GM12878 (cell line): ENCODE data around the gene SERTM2.

Source experiments
- RFX5 ChIP-seq: IDR thresholded peaks from 2 replicates; pipeline ENCODE4 v1.6.1; 2011; ENCODE audit warnings: low read depth, low read length, improper control_type of control experiment
- SP1 ChIP-seq: IDR thresholded peaks from one replicate; pipeline ENCODE4 v1.6.1; 2011; ENCODE audit warnings: low read depth, low read length
- ZNF274 ChIP-seq: IDR thresholded peaks from one replicate; pipeline ENCODE4 v1.8.0; 2011; ENCODE audit not compliant: insufficient read length, insufficient read depth

GRCh38 chrX:111568354-111568753, 56.9 kb downstream of the SERTM2 start:
- TF ChIP-seq SP1 (no peak), ZNF274 (no peak), RFX5 (no peak)
